Aorta (tissue), 5 donors: Measurements from ENCODE around the gene APOE. TPM values are rescaled to one million over a fixed set of nuclear protein-coding genes. Genes with fewer than 3 reads are reported as not detected.
"Not testable (repeated sequence)": the region's sequence is repeated elsewhere in the genome, so short reads cannot be mapped to it uniquely, and the experiment has no call there.

ENCODE experiments used
- ATAC-seq: fragments of 200-7000 bp; cut with Tn5 transposase; one replicate; pipeline ENCODE4 v1.9.1; 2022; ENCODE audit warnings: moderate library complexity; ENCODE audit not compliant: low FRiP score
- DNase-seq, 2 donors: peaks; one replicate each; pipeline ENCODE4 v3.0.0-alpha.2; 2020
- H3K27ac ChIP-seq, 2 donors: one replicate each; pipeline ENCODE4 v1.5.1; 2013; ENCODE audit warnings: low read length in 2 of 2, mild to moderate bottlenecking in 2 of 2, moderate library complexity in 2 of 2, control low read depth in 1 of 2, inconsistent platforms in 1 of 2, low read depth in 1 of 2
- H3K27me3 ChIP-seq, 2 donors: one replicate each; pipeline ENCODE4 v1.6.1; 2013; ENCODE audit warnings: control low read depth in 1 of 2, low read length in 1 of 2, mild to moderate bottlenecking in 1 of 2, moderate library complexity in 1 of 2; ENCODE audit not compliant: insufficient read depth in 2 of 2, control insufficient read depth in 1 of 2
- H3K36me3 ChIP-seq, 2 donors: one replicate each; pipeline ENCODE4 v1.6.1; 2013; ENCODE audit warnings: control low read depth in 1 of 2, low read length in 1 of 2, mild to moderate bottlenecking in 1 of 2; ENCODE audit not compliant: insufficient read depth in 2 of 2, control insufficient read depth in 1 of 2
- H3K4me1 ChIP-seq, 2 donors: one replicate each; pipeline ENCODE4 v1.6.1; 2013; ENCODE audit warnings: low read length in 2 of 2, control low read depth in 1 of 2, mild to moderate bottlenecking in 1 of 2, moderate library complexity in 1 of 2; ENCODE audit not compliant: insufficient read depth in 2 of 2, control insufficient read depth in 1 of 2
- H3K4me3 ChIP-seq, 2 donors: one replicate each; pipeline ENCODE4 v1.5.1; 2013; ENCODE audit warnings: low read length in 2 of 2, control low read depth in 1 of 2, mild to moderate bottlenecking in 1 of 2
- H3K9me3 ChIP-seq: one replicate; pipeline ENCODE4 v1.6.1; 2013; ENCODE audit warnings: mild to moderate bottlenecking, low read length; ENCODE audit not compliant: control insufficient read depth
- WGBS, 2 donors: extraction: QIAGEN DNeasy Blood & Tissue Kit; methylation state at CpG; one replicate each; pipeline ENCODE4 v1.1.7; 2013; 5-methylcytosine and 5-hydroxymethylcytosine counted together
- intact Hi-C, 2 donors: fragments of 100-400 bp; cut with DNase I; formaldehyde crosslinking; loops; one replicate each; pipeline versions ENCODE4 v1.14.2 to v1.15.0; 2022
- polyA plus RNA-seq, 2 donors: library from polyadenylated mRNA; stranded (reverse); fragments of 200-250 nt; gene quantifications; one replicate each; pipeline ENCODE4 v1.2.3, GENCODE V29; 2013
- total RNA-seq, 2 donors: library from RNA; stranded (reverse); fragmentation: NEBNext Ultra II Directional; extraction: Animal tissue kit (Norgen Biotek cat#: 25700); gene quantifications; one replicate each; pipeline ENCODE4 v1.2.1, GENCODE V29; 2021
- donor health status: healthy with polysubstance abuse.
- donor health status: Bipolar disorder and iron deficiency.
- donor health status: DM: no; HTN: no; CAD: no.
- donor health status: DM: no; HTN: no; CAD: no.
- donor health status: DM: yes; HTN: yes; CAD: no.

Gene APOE
- total and polyA plus RNA-seq, 4 donors, result 96.1 to 455 (median 156) TPM

- 40 to 63% methylated on average over 9 to 18 of the region's 19 CpGs for WGBS, 2 donors
- H3K9me3 ChIP-seq, intact Hi-C loops, H3K27ac ChIP-seq, H3K27me3 ChIP-seq, H3K4me1 ChIP-seq, H3K4me3 ChIP-seq, H3K36me3 ChIP-seq, DNase-seq: not testable (repeated sequence)
- peak; percentile 5 for ATAC-seq
Observed at GRCh38 chr19:44926245-44927077, 20.9 kb downstream of the APOE start.

GRCh38 chr19:44927746-44928145, 22.1 kb downstream of the APOE start:
- ATAC-seq (no peak), DNase-seq (no peak)
- Histone ChIP-seq H3K4me1 (no peaks in the 10 kb centered on the region), H3K27me3 (no peaks in the 10 kb centered on the region), H3K9me3 (no peaks in the 10 kb centered on the region), H3K27ac (no peak overlapping the region), H3K4me3 (no peak overlapping the region), H3K36me3 (no peaks in the 10 kb centered on the region)
- intact Hi-C loops, result no loop called here
- 32 to 33% methylated on average over 5 of the region's 5 CpGs for WGBS, 2 donors

DNA sequence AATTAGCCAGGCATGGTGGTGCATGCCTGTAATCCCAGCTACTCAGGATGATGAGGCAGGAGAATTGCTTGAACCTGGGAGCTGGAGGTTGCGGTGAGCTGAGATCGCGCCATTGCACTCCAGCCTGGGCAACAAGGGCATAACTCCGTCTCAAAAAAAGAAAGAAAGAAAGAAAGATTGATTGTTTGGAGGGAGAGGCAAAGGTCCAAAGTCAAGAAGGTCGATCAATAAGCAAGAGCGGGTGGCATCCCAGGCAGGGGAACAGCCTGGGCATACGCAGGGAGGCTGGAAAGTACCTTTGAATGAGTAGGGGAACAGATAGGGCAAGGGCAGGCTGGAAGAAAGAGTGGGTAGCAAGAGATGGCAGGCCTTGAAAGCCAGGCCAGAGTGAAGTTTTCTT, 24.5 kb downstream of the APOE start:
- Histone ChIP-seq H3K9me3 (no peaks in the 10 kb centered on the region), H3K27ac (no peak overlapping the region), H3K4me3 (no peak overlapping the region), H3K36me3 (no peaks in the 10 kb centered on the region), H3K27me3 (no peaks in the 10 kb centered on the region), H3K4me1 (no peaks in the 10 kb centered on the region)
- intact Hi-C loops, result no loop called here
- WGBS, 2 donors, result 89 to 90% methylated on average over 7 of the region's 7 CpGs
- ATAC-seq, result no peak
- DNase-seq, result no peak

DNA sequence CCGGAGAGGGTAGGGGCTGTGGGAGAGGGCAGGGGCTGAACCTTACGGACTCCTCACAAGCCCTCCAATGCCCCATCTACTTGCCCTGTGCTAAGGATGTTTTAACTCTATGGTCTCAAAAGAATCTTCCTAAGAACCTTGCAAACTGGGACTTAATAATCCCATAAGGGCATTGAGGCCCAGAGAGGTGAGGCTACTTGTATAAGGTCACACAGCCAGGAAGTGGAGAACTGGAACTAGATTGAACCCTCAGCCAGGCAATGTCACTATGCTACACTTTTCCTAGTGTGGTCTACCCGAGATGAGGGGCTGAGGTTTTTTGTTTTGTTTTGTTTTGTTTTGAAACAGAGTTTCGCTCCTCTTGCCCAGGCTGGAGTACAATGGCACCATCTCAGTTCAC, 25.9 kb downstream of the APOE start:
- H3K4me3 ChIP-seq, result no peak overlapping the region
- H3K36me3 ChIP-seq, result no peaks in the 10 kb centered on the region
- no peaks in the 10 kb centered on the region for H3K4me1 ChIP-seq
- no peak for ATAC-seq
- WGBS, 2 donors, result 82 to 86% methylated on average over 4 of the region's 4 CpGs
- DNase-seq, result no peak
- H3K27ac ChIP-seq, result no peak overlapping the region
- intact Hi-C loops, result no loop called here
- no peaks in the 10 kb centered on the region for H3K9me3 ChIP-seq
- H3K27me3 ChIP-seq, result no peaks in the 10 kb centered on the region

DNA sequence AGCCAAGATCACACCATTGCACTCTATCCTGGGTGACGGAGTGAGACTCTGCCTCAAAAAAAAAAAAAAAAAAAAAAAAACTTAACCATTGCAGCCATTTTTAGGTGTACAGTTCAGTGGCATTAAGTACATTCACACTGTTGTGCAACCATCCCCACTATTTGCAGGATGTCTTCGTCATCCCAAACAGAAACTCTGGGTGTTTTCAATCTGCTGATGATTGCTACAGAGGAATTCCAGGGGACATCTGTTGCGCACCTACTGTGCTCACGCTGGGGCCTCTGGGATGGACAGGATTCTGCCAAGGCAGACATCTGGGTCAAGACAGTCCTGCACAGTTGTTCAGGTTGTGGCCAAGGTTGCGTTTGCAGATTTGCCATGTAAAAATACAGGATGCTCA, 34.1 kb downstream of the APOE start:
- WGBS, 2 donors, result 75 to 83% methylated on average over 5 of the region's 5 CpGs
- Histone ChIP-seq H3K9me3 (no peaks in the 10 kb centered on the region), H3K4me1 (no peaks in the 10 kb centered on the region), H3K27ac (no peak overlapping the region), H3K27me3 (no peaks in the 10 kb centered on the region), H3K4me3 (no peak overlapping the region), H3K36me3 (no peaks in the 10 kb centered on the region)
- no peak for DNase-seq
- intact Hi-C loops, result loop anchor here in 1 of 2 donors (10.0 kb wide), 1 partner anchor 155 kb away; no protein-coding TSS in a partner anchor
- ATAC-seq, result no peak

GRCh38 chr19:44942067-44942571, 36.5 kb downstream of the APOE start, which contains the start of gene APOC4:
Gene APOC4, plus strand, starts transcription at chr19:44942237. Its CDS starts 41 bp downstream, at chr19:44942278.
- Histone ChIP-seq H3K4me3 (no peak within 1 kb of the TSS), H3K9me3 (no peaks in the 10 kb centered on the region), H3K27ac (no peak within 1 kb of the TSS), H3K36me3 (no peaks in the 10 kb centered on the region), H3K4me1 (no peaks in the 10 kb centered on the region), H3K27me3 (no peaks in the 10 kb centered on the region)
- ATAC-seq, result no peak
- WGBS, 2 donors, result 87 to 88% methylated on average over 14 of the region's 14 CpGs
- intact Hi-C loops, result loop anchor here in 1 of 2 donors (10.0 kb wide), 1 partner anchor 157 kb away; no protein-coding TSS in a partner anchor
- no peak for DNase-seq

GRCh38 chr19:44943801-44944249, 38.2 kb downstream of the APOE start:
- peak in 1 of 2 donors; percentile 89 for DNase-seq
- Histone ChIP-seq H3K4me1 (no peaks in the 10 kb centered on the region), H3K27ac (no peak overlapping the region), H3K27me3 (no peaks in the 10 kb centered on the region), H3K9me3 (no peaks in the 10 kb centered on the region), H3K36me3 (no peaks in the 10 kb centered on the region), H3K4me3 (no peak overlapping the region)
- intact Hi-C loops, result loop anchor here in 1 of 2 donors (10.0 kb wide), 1 partner anchor 159 kb away; no protein-coding TSS in a partner anchor
- 60 to 63% methylated on average over 10 of the region's 10 CpGs for WGBS, 2 donors
- ATAC-seq, result no peak

- intact Hi-C loops, result loop anchor here in 1 of 2 donors (10.0 kb wide), 1 partner anchor 162 kb away; no protein-coding TSS in a partner anchor
- H3K36me3 ChIP-seq, result no peaks in the 10 kb centered on the region
- H3K27me3 ChIP-seq, result no peaks in the 10 kb centered on the region
- no peak for DNase-seq
- no peak overlapping the region for H3K4me3 ChIP-seq
- no peaks in the 10 kb centered on the region for H3K9me3 ChIP-seq
- H3K4me1 ChIP-seq, result no peaks in the 10 kb centered on the region
- ATAC-seq, result no peak
- H3K27ac ChIP-seq, result no peak overlapping the region
- WGBS, 2 donors, result 89 to 92% methylated on average over 13 of the region's 13 CpGs
Observed at GRCh38 chr19:44947041-44947581, 41.5 kb downstream of the APOE start.
